ENCODE results near the gene PFKP.

PFKP gene

GRCh38 chr10:3111621-3112163 is 44.3 kb downstream of the PFKP start:
- TF ChIP-seq CTCF (IDR thresholded peaks at IDR 0.05; ENCODE audit: insufficient read depth, low read depth, low read length, missing control alignments), result no peak
- no peak overlapping the region for H3K4me3 ChIP-seq (ENCODE audit: low read depth, low read length)
- no peak for DNase-seq (ENCODE audit: low read depth)

- H3K4me3 ChIP-seq (ENCODE audit: low read depth, low read length), result no peak overlapping the region
- no peak for TF ChIP-seq CTCF (IDR thresholded peaks at IDR 0.05; ENCODE audit: insufficient read depth, low read depth, low read length, missing control alignments)
- DNase-seq (ENCODE audit: low read depth), result no peak
Observed at GRCh38 chr10:3113343-3113720, 46.0 kb downstream of the PFKP start.

GRCh38 chr10:3115685-3116084 is 48.3 kb downstream of the PFKP start:
- no peak overlapping the region for H3K4me3 ChIP-seq (ENCODE audit: low read depth, low read length)
- no peak for DNase-seq (ENCODE audit: low read depth)
- no peak for TF ChIP-seq CTCF (IDR thresholded peaks at IDR 0.05; ENCODE audit: insufficient read depth, low read depth, low read length, missing control alignments)

GRCh38 chr10:3116508-3117100 is 49.3 kb downstream of the PFKP start:
- no peak for DNase-seq (ENCODE audit: low read depth)
- no peak for TF ChIP-seq CTCF (IDR thresholded peaks at IDR 0.05; ENCODE audit: insufficient read depth, low read depth, low read length, missing control alignments)
- no peak overlapping the region for H3K4me3 ChIP-seq (ENCODE audit: low read depth, low read length)

GRCh38 chr10:3117486-3117885 is 50.1 kb downstream of the PFKP start:
- DNase-seq (ENCODE audit: low read depth), result no peak
- TF ChIP-seq CTCF (IDR thresholded peaks at IDR 0.05; ENCODE audit: insufficient read depth, low read depth, low read length, missing control alignments), result no peak
- H3K4me3 ChIP-seq (ENCODE audit: low read depth, low read length), result no peak overlapping the region

GRCh38 chr10:3118641-3119091 is 51.3 kb downstream of the PFKP start:
- no peak for DNase-seq (ENCODE audit: low read depth)
- H3K4me3 ChIP-seq (ENCODE audit: low read depth, low read length), result no peak overlapping the region
- no peak for TF ChIP-seq CTCF (IDR thresholded peaks at IDR 0.05; ENCODE audit: insufficient read depth, low read depth, low read length, missing control alignments)
